Erythroblast (primary cell): ENCODE results near the gene ANKRD37.

Experiments
- GATA1 ChIP-seq: IDR thresholded peaks from 2 replicates; pipeline ENCODE4 v1.6.1; 2011; ENCODE audit warnings: low read depth, mild to moderate bottlenecking, control low read depth, low read length, moderate library complexity
- POLR2A ChIP-seq: IDR thresholded peaks from 2 replicates; pipeline ENCODE4 v1.6.1; 2011; ENCODE audit warnings: mild to moderate bottlenecking, low read length

GRCh38 chr4:185387957-185388356 lies 8.7 kb upstream of the ANKRD37 start:
- no peak for TF ChIP-seq POLR2A
- TF ChIP-seq GATA1, result no peak
